B cell (primary cell): ENCODE measurements around the gene POU2F2.

Source experiments
- CTCF ChIP-seq: fragments of 200-600 bp; IDR thresholded peaks from one replicate; pipeline ENCODE4 v1.8.0; 2022; ENCODE audit warnings: antibody characterized with exemption, mild to moderate bottlenecking
- EZH2 ChIP-seq: IDR thresholded peaks from 2 replicates; pipeline ENCODE4 v1.6.1; 2012; ENCODE audit warnings: borderline replicate concordance, low read depth, mild to moderate bottlenecking, moderate library complexity, low read length; ENCODE audit not compliant: insufficient read depth, poor library complexity, severe bottlenecking

DNA sequence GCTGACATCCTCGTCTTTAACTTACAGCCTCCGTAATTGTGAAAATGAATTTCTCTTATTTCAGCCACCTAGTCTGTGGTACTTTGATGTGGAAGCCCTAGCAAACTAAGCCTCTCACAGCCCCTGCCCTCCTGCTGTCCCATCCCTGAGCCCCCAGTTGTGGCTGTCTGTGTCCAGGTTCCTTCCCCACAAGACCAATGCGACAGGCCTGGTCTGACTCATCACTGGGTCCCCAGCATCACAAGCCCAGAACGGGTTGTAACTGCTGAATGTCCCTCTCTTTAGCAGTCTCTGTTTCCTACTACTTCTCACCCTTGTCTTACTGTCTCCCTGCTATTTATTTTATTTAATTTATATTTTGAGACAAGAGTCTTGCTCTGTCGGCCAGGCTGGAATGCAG, 5.7 kb downstream of the POU2F2 start:
- no peak for TF ChIP-seq CTCF
- no peak for TF ChIP-seq EZH2
